NCI-H1092 (cell line): ENCODE results near the gene LAMC3.

ENCODE experiments used
- DNase-seq: peaks from one replicate; lab custom pipeline; 2025; lab: John Stamatoyannopoulos, UW

Gene LAMC3

DNA sequence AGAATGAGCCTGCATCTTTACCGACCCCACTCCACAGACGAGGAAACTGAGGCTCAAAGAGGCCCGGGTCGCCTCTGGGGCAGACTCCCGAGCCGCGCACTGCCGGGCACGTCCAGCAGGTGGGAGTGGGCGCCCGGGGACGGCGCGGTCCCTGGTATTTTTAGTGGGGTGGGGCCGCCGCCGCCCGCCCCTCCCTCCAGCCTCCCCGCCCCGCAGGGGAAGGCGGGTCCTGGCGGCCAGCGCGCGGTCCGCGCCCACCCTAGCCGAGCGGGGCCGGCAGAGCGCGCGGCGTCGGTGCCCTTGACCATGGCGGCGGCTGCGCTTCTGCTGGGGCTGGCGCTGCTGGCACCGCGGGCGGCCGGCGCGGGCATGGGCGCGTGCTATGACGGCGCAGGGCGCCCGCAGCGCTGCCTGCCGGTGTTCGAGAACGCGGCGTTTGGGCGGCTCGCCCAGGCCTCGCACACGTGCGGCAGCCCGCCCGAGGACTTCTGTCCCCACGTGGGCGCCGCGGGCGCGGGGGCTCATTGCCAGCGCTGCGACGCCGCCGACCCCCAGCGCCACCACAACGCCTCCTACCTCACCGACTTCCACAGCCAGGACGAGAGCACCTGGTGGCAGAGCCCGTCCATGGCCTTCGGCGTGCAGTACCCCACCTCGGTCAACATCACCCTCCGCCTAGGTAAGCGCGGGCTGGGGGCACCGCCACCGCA, at the start of gene LAMC3:
TSS of gene LAMC3 (plus strand) at position 266 of the 710 bp plus-strand sequence. CDS start at position 307, 41 bp downstream.
- DNase-seq, result no peak

DNA sequence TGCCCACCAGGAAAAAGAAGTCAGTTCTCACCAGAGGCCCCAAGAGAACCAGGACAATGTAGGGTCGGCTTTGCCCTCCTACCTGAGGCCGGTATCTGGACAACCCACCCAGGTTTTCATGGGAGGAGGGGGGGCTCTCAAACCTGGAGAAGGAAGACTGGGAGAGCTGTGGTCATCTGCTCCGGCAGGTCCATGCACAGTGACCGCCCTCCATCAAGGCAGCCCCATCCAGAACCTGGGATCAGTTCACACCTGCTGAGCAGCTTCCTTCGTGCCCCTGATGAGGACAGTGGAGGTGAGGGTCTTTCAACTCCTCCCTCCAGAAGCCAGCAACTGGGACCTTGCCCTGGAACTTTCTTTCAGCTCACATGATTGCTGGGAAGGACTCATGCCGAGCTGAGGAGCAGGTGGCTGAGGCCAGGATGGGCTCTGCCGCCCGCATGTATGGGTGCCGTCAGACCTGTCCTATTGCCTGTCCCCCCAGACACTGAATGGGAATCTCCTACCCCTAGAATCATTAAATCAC, 49.1 kb upstream of the LAMC3 start:
- no peak for DNase-seq

GRCh38 chr9:130960522-130961378, 48.2 kb upstream of the LAMC3 start:
- no peak for DNase-seq

DNA sequence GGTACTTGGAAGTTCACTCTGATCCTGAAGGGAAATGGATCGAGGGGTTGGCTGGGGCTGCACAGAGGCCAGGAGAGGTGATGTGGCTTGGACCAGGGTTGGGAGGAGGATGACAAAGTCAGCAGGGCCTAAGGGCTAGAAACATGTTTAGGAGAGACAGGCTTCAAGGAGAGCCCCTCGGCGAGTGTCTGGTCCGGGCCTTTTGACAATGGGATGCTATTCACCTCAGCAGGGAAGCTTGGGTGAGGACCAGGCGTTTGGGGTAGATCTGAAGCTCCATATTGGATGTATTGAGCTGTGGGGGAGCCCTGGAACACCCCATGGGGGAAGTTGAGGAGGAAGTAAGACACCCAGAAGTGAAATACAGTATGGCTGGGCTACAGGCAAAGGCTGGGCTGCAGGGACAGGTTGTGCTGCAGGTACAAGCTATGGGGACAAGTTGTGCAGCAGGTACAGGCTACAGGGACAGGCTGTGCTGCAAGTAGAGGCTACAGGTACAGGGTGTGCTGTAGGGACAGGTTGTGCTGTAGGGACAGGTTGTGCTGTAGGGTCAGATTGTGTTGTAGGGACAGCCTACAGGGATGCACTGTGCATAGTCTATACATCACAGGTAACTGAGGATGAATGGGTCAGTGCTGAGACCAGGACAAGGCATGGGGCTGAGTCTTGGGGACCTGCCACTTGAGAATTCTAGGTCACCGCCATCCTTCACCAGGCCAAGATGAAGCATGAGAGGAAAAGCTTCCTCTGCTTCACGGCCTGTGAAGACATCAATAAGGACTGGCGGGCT, 47.3 kb upstream of the LAMC3 start:
- no peak for DNase-seq

DNA sequence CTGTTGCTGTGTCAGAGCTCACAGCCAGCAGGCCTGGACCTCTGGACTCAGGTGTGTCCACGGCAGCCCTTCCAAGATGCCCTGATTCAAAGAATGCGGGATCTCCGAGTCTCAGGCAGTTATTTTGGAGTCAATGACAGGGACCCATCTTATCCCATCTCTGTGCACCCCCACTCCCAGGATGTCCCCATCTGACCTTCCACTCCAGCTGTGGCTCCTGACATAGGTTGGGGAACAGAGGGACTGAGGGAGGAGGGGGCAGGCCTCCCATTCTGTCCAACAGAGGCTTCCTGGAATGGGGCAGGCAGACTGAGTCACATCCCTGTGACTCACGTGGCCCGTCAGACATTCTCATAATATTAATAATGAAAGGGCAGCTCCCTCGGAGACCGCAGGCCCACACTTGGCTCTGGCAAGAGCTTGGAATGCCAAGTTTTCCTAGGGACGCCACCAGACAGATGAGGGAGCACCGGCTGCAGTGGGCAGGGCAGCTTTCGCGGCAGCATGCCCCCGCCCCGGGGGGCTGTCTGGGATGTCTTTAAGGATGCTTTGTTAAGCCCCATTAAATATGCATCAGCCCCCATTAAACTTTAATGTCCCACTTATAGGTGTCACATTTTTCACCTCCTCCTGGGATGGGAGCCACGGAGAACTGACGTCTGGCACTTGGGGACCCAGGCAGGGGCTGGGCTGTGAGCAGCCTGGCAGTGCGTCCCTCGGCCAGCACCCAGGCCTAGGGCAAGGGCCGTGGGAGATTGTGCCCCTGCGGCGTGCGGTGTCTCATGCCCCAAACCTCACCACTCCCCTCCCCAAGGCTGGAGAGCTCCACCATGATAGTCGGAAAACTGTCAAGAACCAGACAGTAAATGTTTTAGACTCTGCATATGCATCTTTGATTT, 46.3 kb upstream of the LAMC3 start:
- no peak for DNase-seq

DNA sequence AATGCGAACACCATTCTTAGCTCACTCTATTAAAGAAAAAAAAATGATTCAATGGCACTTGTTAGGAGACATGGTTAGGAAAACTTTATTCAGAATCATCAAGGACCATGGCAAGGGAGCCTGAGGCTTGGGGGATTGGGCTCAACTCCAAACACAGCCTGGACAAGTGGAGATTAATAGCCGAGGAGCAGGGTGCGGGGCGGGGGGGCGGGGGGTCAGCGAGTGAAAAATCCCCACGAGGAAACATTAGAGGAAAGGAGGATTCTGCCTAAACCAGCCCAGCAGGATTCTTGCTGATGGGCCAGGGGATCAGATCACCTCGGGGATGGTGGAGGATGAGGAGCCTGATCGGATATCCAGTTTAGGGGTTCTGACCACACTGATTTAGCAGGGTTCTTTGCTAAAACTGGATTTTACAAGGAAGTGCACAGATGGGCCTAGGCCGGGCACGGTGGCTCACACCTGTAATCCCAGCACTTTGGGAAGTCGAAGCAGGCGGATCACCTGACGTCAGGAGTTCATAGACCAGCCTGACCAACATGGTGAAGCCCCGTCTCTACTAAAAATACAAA, 45.6 kb upstream of the LAMC3 start:
- DNase-seq, result no peak

- no peak for DNase-seq
Observed at GRCh38 chr9:130963916-130964315, 45.1 kb upstream of the LAMC3 start.

- DNase-seq, result no peak
Observed at GRCh38 chr9:130965680-130966079, 43.3 kb upstream of the LAMC3 start.

- DNase-seq, result no peak
Observed at GRCh38 chr9:130970052-130970451, 38.9 kb upstream of the LAMC3 start.

GRCh38 chr9:130970855-130971254, 38.1 kb upstream of the LAMC3 start:
- DNase-seq, result no peak

DNA sequence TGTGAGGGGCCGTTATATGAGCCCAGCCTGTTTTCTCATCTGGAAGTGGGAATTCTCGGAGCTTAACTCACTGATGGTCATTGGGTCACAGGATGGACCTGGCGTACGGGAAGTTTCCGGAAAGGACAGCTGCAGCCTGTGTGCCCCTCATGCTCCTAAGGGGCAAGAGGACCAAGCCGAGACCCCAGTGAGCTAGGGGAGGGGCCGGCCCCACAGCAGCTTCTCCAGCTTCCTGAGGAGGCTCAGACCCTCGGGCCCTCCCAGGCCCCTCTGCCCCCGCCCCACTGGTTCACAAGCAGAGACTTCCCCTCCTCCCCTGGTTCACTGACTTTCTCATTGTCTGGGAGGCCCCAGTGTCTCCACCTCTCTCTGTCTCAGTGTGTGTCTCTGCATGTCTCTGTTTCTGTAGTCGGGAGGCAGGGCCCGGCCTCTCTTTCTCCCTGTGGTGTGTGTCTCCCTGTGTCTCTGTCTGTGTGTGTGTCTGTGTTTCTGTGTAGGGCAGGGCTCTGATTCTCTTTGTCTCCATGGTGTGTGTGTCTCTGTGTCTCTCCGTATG, 37.6 kb upstream of the LAMC3 start:
- no peak for DNase-seq

DNA sequence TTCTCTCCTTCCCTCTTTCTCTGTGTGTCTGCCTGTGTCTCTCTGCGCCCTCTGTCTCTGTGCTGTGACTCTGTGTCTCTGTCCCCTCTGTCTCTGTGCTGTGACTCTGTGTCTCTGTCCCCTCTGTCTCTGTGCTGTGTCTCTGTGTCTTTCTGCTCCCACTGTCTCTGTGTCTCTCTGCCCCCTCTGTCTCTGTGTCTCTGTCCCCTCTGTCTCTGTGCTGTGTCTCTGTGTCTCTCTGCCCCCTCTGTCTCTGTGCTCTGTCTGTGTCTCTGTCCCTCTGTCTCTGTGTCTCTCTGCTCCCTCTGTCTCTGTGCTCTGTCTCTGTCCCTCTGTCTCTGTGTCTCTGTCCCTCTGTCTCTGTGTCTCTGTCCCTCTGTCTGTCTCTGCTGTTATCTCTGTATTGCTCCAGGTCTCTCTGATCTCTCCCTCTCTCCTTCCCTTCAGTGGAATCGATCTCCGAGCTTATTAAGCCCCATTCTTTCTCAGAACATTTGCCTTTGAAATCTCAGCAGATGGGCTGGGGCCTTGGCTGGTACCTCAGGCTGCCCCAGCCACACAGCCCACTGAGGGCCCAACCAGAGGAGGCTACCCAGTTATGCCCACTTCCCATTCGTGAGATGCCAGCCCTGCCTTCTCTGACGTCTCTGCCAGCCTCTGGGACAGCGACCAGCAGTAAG, 36.6 kb upstream of the LAMC3 start:
- DNase-seq, result no peak

- no peak for DNase-seq
Observed at GRCh38 chr9:130972957-130973685, 35.9 kb upstream of the LAMC3 start.

DNA sequence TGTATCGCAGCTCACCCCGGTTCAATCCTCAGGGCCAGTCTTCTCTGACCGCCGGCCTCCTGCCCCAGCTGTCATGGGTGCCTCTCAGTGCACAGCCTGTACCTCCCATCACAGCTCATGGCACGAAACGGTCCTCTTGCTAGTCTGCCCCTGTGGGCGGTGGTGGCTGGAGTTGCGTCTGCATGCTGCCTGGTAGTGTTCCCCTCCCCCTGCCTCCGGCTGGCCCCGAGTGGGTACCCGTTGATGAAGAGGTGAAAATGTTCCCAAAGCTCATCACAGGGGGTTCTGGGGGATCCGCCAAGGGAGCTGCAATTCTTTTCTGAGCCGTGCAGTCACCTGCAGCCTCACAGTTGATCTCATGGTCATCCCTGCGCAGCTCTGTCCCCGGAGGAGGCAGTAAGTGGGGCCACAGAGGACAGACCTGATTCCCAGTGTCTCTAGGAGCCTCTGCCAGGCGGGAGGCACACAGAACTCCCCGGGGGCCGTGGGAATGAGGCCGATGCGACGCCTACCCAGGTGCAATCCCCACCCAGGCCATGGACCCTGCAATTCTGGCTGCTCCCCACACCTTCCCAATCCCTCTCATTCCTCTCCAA, 35.2 kb upstream of the LAMC3 start:
- DNase-seq, result no peak

DNA sequence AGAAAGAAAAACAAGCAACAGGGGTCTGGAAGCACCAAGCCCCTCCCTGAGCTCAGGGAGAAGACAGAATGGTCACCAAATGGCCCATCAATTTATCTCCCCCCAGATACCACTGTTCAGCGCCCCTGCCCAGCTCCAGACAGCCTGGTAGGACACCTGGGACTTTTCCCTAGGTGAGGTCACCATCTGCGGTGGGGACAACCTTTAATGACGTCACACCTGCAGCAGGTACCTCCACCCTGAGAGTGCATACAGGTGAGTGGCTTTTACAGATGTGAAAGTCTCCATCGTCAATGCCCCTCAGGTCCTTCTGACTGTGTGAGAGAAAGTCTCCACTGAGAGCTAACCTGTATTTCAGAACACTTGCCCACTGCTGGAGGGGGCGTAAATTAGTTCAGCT, 34.3 kb upstream of the LAMC3 start:
- DNase-seq, result no peak

GRCh38 chr9:130975156-130975555, 33.8 kb upstream of the LAMC3 start:
- DNase-seq, result no peak

DNA sequence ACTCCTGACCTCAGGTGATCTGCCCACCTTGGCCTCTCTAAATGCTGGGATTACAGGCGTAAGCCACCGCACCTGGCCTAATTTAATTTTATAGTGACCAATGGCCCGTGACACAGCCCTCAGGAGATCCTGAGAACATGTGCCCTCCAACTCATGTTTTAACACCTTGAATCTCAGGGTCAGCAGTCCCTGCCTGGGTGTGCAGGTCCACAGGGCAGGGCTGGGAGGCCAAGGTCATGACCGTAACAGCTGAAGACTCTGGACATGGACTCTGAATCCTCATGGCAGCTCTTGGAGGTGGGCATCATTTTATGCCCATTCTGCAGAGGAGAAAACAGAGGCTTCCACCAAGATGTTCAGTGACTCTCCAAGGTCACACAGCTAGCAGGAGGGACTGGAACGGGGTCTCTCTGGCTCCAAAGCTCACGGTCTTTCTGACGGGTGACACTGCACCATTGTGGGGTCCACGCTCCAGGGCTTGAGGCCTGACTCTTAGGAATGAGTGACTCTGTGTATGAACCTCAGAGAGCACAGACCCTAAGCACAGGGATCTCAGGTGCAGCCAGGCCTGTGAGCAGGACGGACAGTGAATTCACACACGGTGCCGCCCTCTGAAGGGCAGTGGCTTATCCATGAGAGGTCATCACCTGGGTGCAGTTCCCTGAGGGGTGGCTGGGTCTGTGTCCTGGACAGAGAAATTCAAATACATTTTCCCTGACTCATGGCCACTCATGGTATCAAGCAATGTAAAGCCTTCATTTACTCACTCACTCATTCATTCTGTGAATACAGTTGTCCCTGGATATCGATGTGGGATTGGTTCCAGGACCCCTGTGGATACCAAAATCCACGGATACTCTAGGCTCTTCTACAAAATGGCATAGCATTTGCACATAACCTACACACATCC, 32.8 kb upstream of the LAMC3 start:
- no peak for DNase-seq

- DNase-seq, result no peak
Observed at GRCh38 chr9:130977811-130978221, 31.2 kb upstream of the LAMC3 start.
